Fibroblast of upper back skin (primary cell): ENCODE measurements around the gene TSBP1.
A peak's percentile ranks its signal among the peaks of the same experiment; 100 is the strongest.

Experiments used
- DNase-seq: peaks from one replicate; pipeline ENCODE4 v3.0.0-alpha.2; 2013

The TSBP1 gene, protein sequence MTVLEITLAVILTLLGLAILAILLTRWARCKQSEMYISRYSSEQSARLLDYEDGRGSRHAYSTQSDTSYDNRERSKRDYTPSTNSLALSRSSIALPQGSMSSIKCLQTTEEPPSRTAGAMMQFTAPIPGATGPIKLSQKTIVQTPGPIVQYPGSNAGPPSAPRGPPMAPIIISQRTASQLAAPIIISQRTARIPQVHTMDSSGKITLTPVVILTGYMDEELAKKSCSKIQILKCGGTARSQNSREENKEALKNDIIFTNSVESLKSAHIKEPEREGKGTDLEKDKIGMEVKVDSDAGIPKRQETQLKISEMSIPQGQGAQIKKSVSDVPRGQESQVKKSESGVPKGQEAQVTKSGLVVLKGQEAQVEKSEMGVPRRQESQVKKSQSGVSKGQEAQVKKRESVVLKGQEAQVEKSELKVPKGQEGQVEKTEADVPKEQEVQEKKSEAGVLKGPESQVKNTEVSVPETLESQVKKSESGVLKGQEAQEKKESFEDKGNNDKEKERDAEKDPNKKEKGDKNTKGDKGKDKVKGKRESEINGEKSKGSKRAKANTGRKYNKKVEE

DNA sequence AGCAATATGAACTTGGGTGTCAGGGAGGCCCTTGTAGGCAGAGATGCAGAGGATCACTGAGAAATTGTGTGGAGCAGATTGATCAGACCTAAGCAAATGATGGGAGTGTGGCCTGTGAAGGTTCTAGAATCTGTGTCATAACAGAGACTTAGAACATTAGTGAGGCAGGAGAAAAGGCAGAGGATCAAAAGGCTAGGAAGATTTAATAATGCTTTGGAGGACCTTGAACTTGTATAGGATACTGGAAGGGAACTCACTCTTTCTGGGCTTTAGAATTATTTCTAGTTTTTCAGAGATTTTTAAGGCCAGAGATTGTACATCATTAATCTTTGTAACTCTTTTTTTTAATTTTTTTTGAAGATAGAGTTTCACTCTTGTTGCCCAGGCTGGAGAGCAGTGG, at the start of gene TSBP1:
TSS of gene TSBP1 (minus strand) at position 101 of the 400 bp plus-strand sequence. CDS start 197 bp downstream, outside the sequence.
- DNase-seq = no peak

DNA sequence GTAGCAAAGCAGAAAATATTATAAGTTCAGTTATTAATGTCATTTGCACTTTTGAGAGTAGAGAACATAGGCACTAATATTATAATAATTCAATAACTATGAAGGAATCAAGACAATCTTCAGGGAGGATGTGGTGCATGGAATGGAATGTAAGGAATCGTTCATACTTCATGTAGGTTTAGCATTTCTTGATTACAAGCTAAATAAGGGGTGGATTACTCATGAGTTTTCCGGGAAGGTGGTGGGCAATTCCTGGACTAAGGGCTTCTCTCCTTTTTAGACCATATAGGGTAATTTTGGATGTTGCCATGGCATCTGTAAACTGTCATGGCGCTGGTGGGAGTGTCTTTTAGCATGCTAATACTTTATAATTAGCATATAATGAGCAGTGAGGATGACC, 44.3 kb upstream of the TSBP1 start:
- peak; percentile 87 for DNase-seq

DNA sequence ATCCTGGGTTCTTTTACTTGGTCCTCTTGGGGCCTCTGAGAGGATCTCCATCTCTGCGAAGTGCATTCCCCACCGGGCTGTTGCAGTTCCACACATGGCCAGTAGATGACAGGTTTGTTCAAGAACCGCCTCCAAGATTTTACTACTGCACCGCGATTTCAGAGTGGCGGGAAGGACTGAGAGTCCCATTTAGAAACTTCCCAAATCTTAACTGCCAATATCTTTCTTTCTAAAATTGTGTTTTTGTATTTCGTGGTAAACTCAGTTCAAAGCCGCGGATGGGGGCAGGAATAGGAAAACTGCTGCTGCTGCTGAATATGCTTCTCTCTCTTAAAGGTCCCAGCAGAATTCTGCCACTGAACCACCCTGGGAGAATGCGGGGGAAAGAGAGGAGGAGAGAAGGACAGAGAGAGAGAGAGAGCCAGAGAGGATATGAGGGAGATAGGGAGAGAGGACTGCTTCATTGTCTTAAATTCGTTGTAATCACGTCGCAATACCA, 43.9 kb upstream of the TSBP1 start:
- peak; percentile 79 for DNase-seq

DNA sequence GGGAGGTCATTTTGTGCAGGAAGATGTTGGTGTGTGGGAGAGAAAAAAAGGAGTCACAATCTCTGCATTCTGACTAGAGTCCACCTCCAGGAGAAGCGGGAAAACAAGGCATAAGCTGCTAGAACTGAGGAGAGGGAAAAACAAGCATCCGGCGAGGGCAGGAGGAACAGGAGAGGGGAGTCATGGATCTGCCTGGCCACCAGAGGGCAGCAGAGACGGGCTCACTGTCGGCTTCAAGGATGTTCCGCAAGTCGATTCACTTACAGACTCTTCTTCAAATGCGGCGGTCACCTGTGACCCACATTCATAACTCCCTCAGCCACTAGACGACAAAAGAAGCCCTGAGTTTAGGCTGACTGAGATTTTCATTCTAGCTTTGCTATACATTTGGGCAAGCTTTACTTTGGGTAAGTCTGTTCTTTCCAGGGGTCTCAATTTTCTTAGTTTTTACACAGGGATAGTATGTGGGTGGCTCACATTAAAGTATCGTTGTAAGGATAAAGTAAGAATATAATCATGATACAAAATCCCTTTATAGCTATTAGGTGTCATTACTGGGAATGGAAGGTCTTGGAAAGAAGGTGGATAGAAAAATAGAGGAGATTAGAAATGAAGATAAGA, 41.8 kb upstream of the TSBP1 start:
- peak; percentile 71 for DNase-seq

DNA sequence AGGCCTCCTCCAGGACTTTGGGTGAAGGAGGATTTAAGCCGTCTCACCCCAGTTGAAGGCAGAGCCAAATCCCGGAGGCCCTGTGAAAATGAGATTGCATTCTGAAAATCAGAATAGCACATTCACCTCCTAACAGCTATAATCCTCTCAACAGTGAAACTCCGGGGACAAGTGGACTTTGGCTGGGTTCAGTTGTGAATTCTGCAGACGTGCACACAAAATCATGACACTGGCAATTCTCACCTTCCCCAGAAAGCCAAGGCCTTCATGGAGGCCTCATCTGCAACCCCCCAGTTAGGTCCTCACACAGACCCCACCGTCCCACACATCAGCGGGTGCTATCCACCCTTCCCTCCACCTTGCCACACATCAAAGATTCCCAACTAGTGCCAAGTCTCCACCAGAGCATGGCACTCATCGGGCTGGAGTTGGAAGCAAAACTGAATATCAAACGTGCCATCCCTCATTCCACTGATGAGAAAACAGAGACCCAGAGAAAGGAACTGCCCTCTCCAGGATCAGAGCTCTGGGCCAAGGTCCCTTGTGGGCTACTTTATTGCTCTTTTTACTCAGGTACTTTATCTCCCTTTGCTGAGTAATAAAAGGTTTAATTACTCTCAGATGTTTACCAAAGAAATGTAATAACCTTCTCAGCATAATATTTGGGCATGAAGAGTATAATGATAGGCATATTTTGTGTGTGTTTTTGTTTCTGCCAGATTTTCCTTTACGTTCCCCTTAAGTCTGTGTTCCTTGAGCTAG, 40.0 kb upstream of the TSBP1 start:
- no peak for DNase-seq

DNA sequence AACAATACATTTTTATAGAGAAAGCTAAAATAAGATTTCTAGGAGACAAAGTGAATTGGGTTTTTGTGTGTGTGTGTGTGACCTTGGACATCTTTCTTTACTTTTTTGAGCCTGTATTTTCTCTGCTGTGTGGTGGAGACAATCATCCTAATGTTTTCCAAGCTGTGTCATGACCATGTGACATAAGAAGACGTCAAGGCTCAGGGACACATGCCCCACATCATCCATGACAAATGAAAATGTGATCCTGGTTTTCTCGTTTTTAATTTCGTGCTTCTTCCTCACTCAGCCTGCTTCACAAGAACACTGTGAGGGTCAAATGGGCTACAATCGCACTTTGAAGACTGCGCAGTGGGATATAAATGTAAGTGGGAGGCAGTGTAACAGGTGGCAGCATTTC, 39.2 kb upstream of the TSBP1 start:
- no peak for DNase-seq

DNA sequence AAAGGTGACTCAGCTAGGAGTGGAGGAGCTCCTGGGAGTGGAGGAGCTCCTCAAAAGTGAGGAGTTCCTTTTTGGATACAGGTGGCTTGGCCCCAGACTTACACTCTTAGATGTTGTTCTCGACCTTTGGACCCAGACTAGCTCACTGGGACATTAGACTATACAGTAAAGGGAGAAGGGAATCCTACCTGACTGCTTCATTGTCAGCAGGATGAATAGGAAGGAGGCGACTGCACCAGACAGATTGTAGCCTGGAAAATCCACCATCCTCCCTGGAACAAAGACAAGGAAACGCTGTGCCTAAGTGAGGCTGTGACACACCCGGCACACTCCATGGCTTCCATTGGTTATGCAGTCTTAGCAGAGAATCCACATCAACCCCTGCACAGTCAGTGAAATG, 35.2 kb upstream of the TSBP1 start, which contains the start of gene BTNL2:
TSS of gene BTNL2 (minus strand) at position 325 of the 400 bp plus-strand sequence. CDS start at position 267, 58 bp downstream.
- no peak for DNase-seq

DNA sequence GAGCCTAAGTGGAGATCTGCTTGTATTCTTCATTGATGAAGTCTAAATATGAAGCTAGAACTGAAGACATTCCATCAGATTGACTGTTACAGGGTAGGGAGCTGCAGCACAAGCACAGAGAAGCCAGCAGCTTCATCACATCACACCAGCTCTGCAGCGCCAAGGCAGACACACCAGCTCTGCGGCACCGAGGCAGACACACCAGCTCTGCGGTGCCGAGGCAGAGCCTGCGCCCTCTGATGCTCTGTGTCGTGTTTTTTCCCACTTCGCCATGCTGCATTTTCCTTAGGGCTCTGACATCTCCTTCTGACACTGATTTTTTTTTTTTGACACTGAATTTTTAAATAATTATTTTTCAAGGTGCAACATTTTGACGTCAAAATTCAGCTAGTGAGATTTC, 34.5 kb upstream of the TSBP1 start:
- no peak for DNase-seq

DNA sequence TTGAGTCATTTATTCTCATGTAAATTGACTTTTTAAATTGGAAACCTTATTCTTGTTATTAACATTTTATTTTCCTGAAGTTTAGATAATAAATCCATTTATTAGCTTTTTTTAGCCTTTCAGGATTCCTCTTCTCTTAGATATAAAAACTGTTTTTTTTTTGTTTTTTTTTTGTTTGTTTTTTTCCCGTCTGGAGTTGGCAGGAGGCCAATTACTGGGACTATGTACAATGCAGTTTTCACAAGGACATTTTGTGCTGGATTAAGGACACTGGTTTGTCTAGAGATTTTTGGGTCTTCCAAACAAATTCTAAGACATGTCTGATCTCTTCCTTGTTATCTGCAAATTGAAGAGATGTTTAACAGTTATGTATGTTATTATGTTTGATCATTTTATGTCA, 34.0 kb upstream of the TSBP1 start:
- DNase-seq = no peak

DNA sequence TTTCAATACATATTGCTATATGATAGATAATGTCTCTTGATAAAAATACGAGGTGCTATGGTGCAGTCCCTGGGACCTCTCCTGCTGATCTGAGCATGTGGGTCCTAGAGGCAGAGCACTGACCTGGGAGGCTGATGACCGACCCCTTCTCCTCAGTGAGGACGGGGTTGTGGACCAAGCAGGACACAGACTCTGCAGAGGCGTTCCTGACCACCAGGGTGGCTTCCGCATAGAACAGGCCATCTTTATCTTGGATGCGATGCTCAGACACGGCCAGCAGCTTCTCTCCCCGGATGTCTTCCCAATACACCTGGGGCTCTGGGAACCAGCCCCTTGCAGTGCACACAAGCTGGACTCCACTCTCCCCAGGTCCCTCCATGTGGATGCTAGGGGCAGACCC, 31.1 kb upstream of the TSBP1 start:
- DNase-seq = no peak

DNA sequence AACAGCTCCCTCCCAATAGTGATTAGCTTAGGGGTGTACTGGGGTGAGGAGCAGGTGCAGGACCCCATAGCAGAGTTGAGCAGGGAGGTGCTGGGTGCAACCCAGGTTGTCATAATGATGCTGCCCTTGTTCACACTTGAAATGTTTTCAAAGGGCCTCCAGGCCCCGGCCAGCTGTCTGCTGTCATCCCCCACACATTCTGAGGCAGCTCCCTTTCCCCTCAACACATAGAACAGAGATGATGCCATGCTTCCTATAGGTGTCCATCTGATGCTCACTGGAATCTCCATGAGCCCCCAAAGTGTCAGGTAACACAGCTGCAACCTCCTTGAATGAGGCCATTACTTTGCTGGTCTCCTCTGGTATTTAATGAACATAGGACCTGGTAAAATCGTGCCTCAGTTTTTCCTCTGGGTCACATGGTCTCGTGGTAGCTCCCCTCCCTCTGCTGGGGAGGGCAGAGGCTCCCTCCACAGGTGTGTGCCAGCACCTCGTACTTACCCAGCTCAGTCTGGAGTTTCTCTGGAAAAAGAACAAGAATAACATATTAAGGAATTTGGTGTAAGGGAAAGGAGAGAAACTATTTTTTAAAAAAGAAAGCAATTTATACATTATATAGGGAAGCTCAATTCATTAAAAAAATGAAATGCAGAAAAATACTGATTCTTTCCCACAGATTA, 29.7 kb upstream of the TSBP1 start:
- DNase-seq = no peak

DNA sequence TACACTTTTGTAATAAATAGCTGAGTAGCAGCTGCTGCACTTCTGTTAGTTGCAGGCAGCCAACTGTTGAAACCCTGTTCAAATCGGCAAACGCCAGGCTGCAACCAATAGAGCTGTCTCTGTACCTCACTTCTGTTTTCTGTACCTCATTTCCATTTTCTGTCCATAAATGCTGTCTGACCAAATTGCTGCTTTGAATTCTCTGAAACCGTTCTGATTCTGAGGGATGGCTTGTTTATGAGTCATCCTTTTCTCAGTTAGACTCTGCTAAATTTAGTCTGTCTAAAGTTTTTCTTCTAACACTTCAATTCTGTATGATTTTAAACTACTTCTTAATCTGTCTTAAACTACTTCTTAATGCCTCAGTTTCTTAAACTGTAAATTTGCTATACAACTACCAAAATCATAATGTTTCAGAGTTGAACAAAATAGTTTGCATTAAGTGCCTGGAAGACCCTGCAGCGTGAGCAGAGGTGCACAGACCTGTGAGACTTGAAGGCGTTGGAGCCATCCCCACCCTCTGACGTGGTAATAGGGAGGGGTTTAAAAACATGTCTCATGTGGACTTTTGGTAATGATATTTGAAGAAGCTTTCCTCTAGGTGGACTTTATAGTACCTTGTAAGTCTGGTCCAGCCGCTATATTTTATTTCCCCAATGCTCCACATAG, 25.7 kb upstream of the TSBP1 start:
- peak; percentile 9 for DNase-seq

DNA sequence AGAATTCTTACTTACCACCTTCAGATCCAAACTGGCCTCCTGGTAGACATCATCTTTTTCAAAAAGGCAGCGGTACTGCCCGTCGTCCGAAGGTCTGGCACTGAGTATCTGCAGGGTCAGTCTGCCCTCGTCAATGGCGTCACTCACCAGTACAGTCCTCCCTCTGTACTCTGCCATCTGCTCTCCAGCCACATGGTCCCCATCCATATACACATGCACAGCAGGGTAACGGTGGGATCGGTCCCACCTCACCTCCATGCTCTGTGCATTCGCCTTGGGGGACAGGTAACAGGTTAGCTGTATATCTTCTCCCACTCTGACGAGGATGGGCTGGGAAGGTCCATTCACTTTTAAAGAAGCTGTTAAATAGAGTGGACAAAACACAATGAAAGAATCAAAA, 24.3 kb upstream of the TSBP1 start:
- DNase-seq = no peak

DNA sequence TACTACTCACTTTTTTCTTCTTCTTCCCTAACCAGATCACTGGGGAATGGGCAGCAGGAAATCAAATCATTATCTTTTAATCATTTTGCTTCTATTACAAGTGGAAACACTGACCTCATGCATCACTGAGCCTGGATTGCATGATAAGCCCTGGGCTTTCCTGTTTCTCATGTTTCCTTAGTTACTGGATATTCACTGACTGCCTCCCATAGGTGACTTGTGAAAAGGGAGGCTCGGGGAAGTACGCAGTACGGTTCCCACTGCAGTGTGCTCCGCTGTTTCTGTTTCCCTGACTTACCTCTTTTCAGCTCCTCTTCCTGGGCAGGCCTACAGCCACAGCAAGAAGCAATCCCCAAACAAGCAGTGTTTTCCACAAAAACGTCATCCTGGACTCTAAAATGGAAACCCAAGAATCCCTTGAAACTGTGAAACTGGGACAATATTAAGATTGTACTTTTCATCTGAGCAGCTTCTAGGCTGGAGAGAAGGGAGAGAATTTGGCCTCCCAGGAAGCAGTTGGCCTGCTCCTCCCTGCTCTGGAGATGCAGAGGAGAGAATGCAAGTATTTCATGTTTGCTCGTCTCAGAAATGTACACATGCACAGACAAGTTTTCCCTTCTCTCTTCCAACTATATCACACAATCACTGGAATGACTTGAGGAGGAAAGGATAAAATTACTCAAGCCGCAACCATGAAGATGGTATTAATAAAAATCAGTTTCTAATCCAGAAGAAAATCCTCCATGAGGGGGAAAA, 22.1 kb upstream of the TSBP1 start:
- DNase-seq = peak; percentile 41

DNA sequence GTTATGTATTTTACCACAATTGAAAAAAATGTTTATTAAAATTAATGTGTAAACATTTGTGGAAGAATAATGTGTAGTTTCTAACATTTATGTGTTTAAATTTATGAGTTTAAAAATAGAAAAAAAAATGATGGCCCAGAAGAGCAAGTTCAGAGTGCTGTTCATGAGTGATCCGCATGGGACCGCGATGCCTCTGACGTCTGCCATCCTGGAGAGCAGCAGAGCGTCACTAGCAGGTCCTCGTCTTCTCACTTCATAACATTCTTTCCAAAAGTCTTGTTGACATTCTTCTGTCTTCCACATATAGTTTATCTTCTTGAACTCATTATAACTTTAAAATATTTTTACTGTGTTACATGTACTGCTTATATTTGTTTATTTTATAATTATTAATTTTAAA, 19.8 kb upstream of the TSBP1 start:
- DNase-seq = no peak

DNA sequence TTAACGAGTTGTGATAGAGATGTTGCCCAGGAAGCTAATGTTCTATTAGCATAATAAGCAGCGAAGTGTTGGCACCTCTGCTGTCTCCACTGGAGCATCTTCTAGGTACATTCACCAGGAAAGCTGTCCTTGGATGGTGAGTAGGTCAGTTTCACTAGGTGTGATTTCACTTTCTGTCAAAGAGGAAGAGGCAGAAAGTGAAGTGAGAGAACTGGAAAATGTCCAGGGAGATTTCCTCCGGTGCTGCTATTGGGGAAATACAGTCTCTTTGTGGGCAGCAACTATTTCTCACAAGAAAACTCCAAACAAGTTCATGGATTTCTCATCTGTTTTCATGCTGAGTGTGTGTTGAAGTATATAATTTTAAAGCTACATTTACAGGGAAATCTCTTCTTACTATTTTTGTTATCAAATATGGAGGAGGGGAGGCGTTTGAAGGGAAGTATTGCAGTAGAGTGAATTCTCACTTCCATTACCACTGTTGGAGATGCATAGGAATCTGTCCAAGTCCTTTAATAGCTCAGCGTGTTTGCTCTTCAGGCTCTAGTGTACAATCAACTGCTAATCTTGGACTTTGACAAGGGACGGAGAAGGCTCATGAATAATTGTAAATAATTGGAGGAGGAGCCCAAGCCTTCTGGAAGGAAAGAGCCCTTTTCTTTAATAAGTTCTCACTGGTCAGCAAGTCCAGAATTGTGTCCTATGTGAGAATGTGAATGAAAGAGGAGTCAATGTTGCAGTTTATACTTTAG, 16.1 kb upstream of the TSBP1 start:
- no peak for DNase-seq

DNA sequence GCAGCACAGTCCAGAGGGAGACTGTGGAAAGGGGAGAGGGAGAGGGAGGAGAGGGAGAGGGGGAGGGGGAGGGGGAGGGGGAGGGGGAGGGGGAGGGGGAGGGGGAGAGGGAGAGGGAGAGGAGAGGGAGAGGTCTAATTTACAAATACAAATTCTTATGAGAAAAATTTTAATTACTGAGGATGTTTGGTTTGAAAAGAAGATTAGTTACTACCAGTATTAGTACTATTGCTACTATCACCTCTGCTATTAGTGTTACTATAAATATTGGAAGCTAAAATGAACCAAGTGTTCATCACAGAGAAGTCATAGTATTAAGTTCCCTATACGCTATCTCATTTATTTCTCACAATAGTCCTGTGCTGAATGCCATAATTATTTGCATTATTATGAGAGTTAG, 14.3 kb upstream of the TSBP1 start:
- DNase-seq = no peak

DNA sequence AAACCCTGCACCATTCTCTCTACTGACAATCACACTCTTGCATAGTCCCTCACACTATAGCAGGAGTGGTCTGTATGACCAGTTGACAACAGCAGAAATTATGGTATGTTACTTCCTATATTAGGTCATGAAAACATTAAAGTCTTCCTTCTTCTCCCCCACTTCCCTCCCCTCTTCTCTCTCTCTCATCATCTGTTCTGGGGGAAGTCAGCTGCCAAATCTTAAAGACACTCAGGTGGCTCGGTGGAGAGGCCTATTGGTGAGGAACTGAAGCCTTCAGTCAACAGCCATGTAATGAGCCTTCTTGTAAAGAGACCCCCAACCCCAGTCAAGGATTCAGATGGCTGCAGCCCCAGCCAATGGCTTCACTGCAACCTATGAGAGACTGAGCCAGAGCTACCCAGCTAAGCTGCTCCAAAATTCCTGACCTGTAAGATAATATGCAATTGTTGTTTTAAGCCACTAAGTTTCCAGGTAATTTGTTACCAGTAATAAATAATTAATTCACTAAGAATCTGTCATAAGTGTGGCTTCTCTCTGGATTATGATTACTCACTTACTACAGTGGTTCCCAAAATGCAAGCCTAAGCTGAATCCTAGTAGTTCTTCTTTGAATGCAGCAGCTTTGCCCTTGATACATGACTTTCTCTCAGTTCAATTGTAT, 11.2 kb upstream of the TSBP1 start:
- no peak for DNase-seq

DNA sequence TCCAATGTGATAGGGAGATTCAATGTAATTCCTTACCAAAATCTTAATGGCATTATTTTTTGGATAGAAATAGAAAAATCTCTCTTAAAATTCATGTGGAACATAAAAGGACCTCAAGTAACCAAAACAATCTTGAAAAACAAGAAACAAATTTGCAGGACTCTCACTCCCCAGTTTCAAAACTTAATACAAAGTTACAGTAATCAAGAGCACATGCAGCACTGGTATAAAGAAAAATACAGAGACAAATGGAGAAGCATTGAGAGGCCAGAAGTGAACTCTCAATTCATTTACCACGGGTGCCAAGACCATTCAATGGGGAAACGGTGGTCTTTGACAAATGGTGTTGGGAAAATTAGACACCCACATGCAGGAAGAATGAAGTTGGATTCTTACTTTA, 7.8 kb upstream of the TSBP1 start:
- DNase-seq = no peak
